HEK293T (cell line): ENCODE measurements around the gene DSTYK.
"Not testable (repeated sequence)": the region's sequence is repeated elsewhere in the genome, so short reads cannot be mapped to it uniquely, and the experiment has no call there.

Experiments used
- CTCF ChIA-PET: fragments of 350-600 bp; formaldehyde crosslinking; extraction: SDS; loops from one replicate; lab custom pipeline; 2021; ENCODE audit warnings: antibody characterized with exemption, inconsistent platforms; lab: Yijun Ruan, JAX
- POLR2A ChIA-PET: fragments of 350-600 bp; formaldehyde crosslinking; extraction: SDS; loops from one replicate; lab custom pipeline; 2020; ENCODE audit warnings: antibody characterized with exemption, inconsistent platforms; lab: Yijun Ruan, JAX
- DNase-seq: peaks from one replicate; pipeline ENCODE4 v3.0.0; 2012; ENCODE audit warnings: mixed read lengths; ENCODE audit errors: extremely low spot score
- ARNT ChIP-seq: fragments of 450-650 bp; IDR thresholded peaks from 2 replicates; pipeline ENCODE4 v1.6.1; 2017; ENCODE audit warnings: mild to moderate bottlenecking
- BHLHE40 ChIP-seq: fragments of 450-650 bp; IDR thresholded peaks from 2 replicates; pipeline ENCODE4 v1.6.1; 2016; ENCODE audit warnings: mild to moderate bottlenecking, moderate library complexity, borderline replicate concordance
- CTBP1 ChIP-seq: fragments of 450-650 bp; IDR thresholded peaks from 2 replicates; pipeline ENCODE4 v1.6.1; 2016; ENCODE audit warnings: borderline replicate concordance
- ELF4 ChIP-seq: fragments of 450-650 bp; IDR thresholded peaks from 2 replicates; pipeline ENCODE4 v1.6.1; 2017; ENCODE audit warnings: antibody characterized with exemption
- FOXA1 ChIP-seq: fragments of 450-650 bp; IDR thresholded peaks from 2 replicates; pipeline ENCODE4 v1.6.1; 2016; ENCODE audit warnings: mild to moderate bottlenecking
- FOXK2 ChIP-seq: fragments of 450-650 bp; IDR thresholded peaks from 2 replicates; pipeline ENCODE4 v1.6.1; 2016; ENCODE audit warnings: mild to moderate bottlenecking
- FOXM1 ChIP-seq: fragments of 450-650 bp; IDR thresholded peaks from 2 replicates; pipeline ENCODE4 v1.6.1; 2017; ENCODE audit warnings: mild to moderate bottlenecking, borderline replicate concordance
- HDGF ChIP-seq: fragments of 450-650 bp; IDR thresholded peaks from 2 replicates; pipeline ENCODE4 v1.6.1; 2017; ENCODE audit warnings: antibody characterized with exemption, borderline replicate concordance
- L3MBTL2 ChIP-seq: fragments of 450-650 bp; conservative IDR thresholded peaks from 2 replicates; pipeline ENCODE4 v1.6.1; 2016; ENCODE audit warnings: mild to moderate bottlenecking
- LEF1 ChIP-seq: fragments of 450-650 bp; IDR thresholded peaks from 2 replicates; pipeline ENCODE4 v1.6.1; 2017; ENCODE audit warnings: mild to moderate bottlenecking, borderline replicate concordance
- NFRKB ChIP-seq: fragments of 450-650 bp; IDR thresholded peaks from 2 replicates; pipeline ENCODE4 v1.6.1; 2016; ENCODE audit warnings: mild to moderate bottlenecking, moderate library complexity
- SP1 ChIP-seq: fragments of 450-650 bp; IDR thresholded peaks from 2 replicates; pipeline ENCODE4 v1.6.1; 2017
- SUZ12 ChIP-seq: fragments of 450-650 bp; IDR thresholded peaks from 2 replicates; pipeline ENCODE4 v1.6.1; 2016; ENCODE audit warnings: mild to moderate bottlenecking
- TARDBP ChIP-seq: fragments of 450-650 bp; IDR thresholded peaks from 2 replicates; pipeline ENCODE4 v1.6.1; 2016
- ZNF384 ChIP-seq: fragments of 450-650 bp; IDR thresholded peaks from 2 replicates; pipeline ENCODE4 v1.6.1; 2016
- TF ChIP-seq, protein P1 (sequence below): fragments of 450-650 bp; IDR thresholded peaks from 2 replicates; pipeline ENCODE4 v1.6.1; 2016

Gene DSTYK

DNA sequence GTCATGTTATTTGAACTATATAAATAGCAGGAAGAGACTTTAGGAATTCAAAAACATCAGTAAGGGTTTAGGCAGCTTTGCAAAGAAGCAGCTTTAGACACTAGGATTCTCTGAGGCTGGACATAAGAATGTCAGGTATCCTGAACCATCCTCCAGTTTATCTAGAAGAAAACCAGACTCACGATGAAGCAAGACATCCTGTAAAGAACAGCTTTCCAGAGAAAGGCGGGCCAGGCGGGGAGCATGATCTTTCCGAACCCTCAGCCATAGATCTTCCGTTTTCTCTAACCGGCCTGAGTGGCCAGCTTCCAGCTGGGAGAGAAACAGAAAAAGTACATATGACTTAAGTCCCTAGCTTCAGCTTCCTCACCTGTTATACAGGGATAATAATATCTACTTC is 50.4 kb downstream of the DSTYK start:
- CTCF ChIA-PET: no interaction called here
- TF ChIP-seq NFRKB (no peak), SUZ12 (no peak), HDGF (no peak), SP1 (no peak), TARDBP (no peak), FOXA1 (no peak), ZNF384 (no peak), BHLHE40 (no peak), L3MBTL2 (no peak), ARNT (no peak), CTBP1 (no peak), ELF4 (no peak), FOXM1 (no peak), FOXK2 (no peak)
- TF ChIP-seq, protein P1, sequence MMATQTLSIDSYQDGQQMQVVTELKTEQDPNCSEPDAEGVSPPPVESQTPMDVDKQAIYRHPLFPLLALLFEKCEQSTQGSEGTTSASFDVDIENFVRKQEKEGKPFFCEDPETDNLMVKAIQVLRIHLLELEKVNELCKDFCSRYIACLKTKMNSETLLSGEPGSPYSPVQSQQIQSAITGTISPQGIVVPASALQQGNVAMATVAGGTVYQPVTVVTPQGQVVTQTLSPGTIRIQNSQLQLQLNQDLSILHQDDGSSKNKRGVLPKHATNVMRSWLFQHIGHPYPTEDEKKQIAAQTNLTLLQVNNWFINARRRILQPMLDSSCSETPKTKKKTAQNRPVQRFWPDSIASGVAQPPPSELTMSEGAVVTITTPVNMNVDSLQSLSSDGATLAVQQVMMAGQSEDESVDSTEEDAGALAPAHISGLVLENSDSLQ: no peak
- DNase-seq: no peak
- POLR2A ChIA-PET: no interaction called here

DNA sequence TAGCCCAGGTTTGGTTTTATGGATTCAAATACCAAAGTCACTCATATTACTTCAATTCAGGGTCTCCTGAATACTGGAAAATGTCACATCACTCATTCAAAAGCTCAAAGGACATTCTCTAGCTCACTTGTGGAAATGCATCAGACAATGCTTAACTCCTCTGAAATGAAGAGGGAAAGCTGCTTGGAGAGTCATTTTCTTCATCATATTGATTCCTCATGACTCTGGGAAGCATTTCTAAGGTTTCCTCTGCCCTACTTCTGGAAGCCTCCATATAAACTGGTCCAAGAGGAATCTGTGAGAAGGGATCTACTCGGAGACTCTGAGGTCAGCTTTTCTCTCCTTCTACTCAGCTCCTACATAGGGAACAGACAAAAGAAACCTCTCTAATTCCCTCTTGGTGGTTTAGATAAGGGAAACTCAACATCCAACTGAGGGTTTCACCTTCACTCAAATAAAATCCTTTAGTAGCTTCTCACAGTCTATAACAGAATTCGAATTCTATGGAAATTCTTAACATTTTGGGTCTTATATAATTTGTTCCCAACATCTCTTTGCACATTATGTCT is 53.4 kb downstream of the DSTYK start:
- no peak for TF ChIP-seq FOXM1
- TF ChIP-seq TARDBP: no peak
- no peak for TF ChIP-seq SUZ12
- TF ChIP-seq ELF4: no peak
- TF ChIP-seq NFRKB: no peak
- no peak for TF ChIP-seq ZNF384
- no peak for TF ChIP-seq L3MBTL2
- TF ChIP-seq, protein P1: no peak
- no peak for TF ChIP-seq FOXA1
- TF ChIP-seq SP1: no peak
- TF ChIP-seq LEF1: no peak
- no peak for TF ChIP-seq ARNT
- no peak for TF ChIP-seq FOXK2
- no peak for TF ChIP-seq CTBP1
- TF ChIP-seq HDGF: no peak
- no peak for TF ChIP-seq BHLHE40
- no peak for DNase-seq
- POLR2A ChIA-PET: no interaction called here
- CTCF ChIA-PET: interaction anchor here (0.9 kb wide), 1 partner anchor 13 kb away, joined by 4 read pairs; no protein-coding TSS in a partner anchor

DNA sequence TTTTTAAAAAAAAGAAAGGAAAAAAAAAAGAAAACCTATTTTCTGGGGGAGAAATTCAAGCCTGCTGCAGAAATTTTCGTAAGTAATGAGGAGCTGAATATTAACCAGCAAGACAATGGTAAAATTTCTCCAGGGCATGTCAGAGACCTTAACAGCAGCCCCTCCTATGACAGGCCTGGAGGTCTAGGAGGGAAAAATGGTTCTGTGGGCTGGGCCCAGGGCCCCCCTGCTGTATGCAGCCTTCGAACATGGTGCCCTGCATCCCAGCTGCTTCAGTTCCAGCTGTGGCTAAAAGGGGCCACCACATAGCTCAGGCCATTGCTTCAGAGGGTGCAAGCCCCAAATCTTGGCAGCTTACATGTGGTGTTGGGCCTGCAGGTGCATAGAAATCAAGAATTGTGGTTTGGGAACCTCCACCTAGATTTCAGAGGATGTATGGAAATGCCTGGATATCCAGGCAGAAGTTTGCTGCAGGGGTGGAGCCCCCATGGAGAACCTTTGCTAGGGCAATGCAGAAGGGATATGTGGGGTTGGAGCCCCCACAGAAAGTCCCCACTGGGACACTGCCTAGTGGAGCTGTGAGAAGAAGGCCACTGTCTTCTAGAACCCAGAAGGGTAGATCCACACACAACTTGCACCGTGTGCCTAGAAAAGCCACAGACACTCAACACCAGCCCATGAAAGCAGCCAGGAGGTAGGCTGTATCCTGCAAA is 55.7 kb downstream of the DSTYK start:
- POLR2A ChIA-PET, CTCF ChIA-PET, DNase-seq: not testable (repeated sequence)

DNA sequence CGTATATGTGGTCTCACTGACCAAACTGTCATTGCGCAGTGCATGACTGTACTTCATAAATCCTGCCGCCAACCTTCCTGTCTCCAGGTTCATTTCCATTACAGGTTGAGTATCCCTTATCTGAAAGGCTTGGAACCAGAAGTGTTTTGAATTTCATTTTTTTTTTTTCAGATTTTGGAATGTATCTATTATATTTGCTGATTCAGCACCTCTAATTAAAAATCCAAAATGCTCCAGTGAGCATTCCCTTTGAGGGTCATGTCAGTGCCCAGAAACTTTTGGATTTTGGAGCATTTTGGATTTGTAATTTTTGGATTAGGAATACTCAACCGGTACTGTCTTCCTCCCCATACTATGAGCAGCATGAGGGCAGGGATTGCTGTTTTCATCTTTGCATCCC is 59.0 kb downstream of the DSTYK start:
- POLR2A ChIA-PET: no interaction called here

GRCh38 chr1:205150651-205151428 is 60.7 kb downstream of the DSTYK start:
- DNase-seq: no peak
- ChIA-PET CTCF (interaction anchor here (0.7 to 3.4 kb wide), 5 partner anchors 10 to 481 kb away, joined by 3 to 21 read pairs (median 4); no protein-coding TSS in a partner anchor), POLR2A (no interaction called here)
- TF ChIP-seq SP1: no peak
- TF ChIP-seq FOXM1: no peak
- no peak for TF ChIP-seq ELF4
- TF ChIP-seq SUZ12: no peak
- no peak for TF ChIP-seq FOXA1
- no peak for TF ChIP-seq HDGF
- TF ChIP-seq L3MBTL2: no peak
- TF ChIP-seq ZNF384: no peak
- no peak for TF ChIP-seq LEF1
- TF ChIP-seq NFRKB: no peak
- TF ChIP-seq, protein P1: no peak
- no peak for TF ChIP-seq CTBP1
- no peak for TF ChIP-seq FOXK2
- TF ChIP-seq ARNT: no peak
- no peak for TF ChIP-seq BHLHE40
- no peak for TF ChIP-seq TARDBP

More for the DNA sequence above, 59.0 kb downstream of the DSTYK start:
- no peak for DNase-seq
- CTCF ChIA-PET: interaction anchor here (3.4 kb wide), 1 partner anchor 11 kb away, joined by 21 read pairs; no protein-coding TSS in a partner anchor
- no peak for TF ChIP-seq FOXA1
- no peak for TF ChIP-seq SUZ12
- TF ChIP-seq HDGF: no peak
- TF ChIP-seq CTBP1: no peak
- no peak for TF ChIP-seq SP1
- TF ChIP-seq LEF1: no peak
- TF ChIP-seq FOXK2: no peak
- no peak for TF ChIP-seq TARDBP
- TF ChIP-seq L3MBTL2: no peak
- TF ChIP-seq NFRKB: no peak
- no peak for TF ChIP-seq BHLHE40
- no peak for TF ChIP-seq ELF4
- TF ChIP-seq ARNT: no peak
